Measurements from ENCODE around the gene DIP2B.

The DIP2B gene

GRCh38 chr12:50778663-50779590 lies 274.1 kb downstream of the DIP2B start:
- no peak for DNase-seq

GRCh38 chr12:50780013-50780412 lies 275.2 kb downstream of the DIP2B start:
- DNase-seq = no peak

GRCh38 chr12:50784501-50784900 lies 279.7 kb downstream of the DIP2B start:
- no peak for DNase-seq

GRCh38 chr12:50785406-50786001 lies 280.7 kb downstream of the DIP2B start:
- DNase-seq = no peak

- no peak for DNase-seq
Measured at GRCh38 chr12:50786498-50787231, 281.9 kb downstream of the DIP2B start.

- no peak for DNase-seq
Measured at GRCh38 chr12:50787618-50788017, 282.8 kb downstream of the DIP2B start.

GRCh38 chr12:50788561-50788960 lies 283.8 kb downstream of the DIP2B start:
- no peak for DNase-seq

- DNase-seq = no peak
Measured at GRCh38 chr12:50790081-50790480, 285.3 kb downstream of the DIP2B start.

Data from CD4-positive, alpha-beta T cell treated with Interleukin-15 for 1 hour (primary cell).